Astrocyte of the cerebellum (primary cell): ENCODE results near the gene ALDH1L1.

Source experiments
- DNase-seq: peaks from one replicate; pipeline ENCODE4 v3.0.0-alpha.2; 2011; ENCODE audit warnings: low read depth
- H3K4me3 ChIP-seq: 2 replicates; pipeline ENCODE4 v1.5.1; 2011; ENCODE audit warnings: mild to moderate bottlenecking, low read depth, low read length, moderate library complexity
- CTCF ChIP-seq: IDR thresholded peaks from 2 replicates; pipeline ENCODE4 v1.5.1; 2012; ENCODE audit warnings: low read length, low read depth, moderate library complexity, mild to moderate bottlenecking; ENCODE audit errors: missing control alignments
- in situ Hi-C: cut with HindIII; loops from 2 replicates; pipeline ENCODE4 v1.10.0; 2017; ENCODE audit warnings: low sequenced_read_pairs

ALDH1L1 gene

GRCh38 chr3:126186271-126186670, 5.9 kb upstream of the ALDH1L1 start:
- no peak for DNase-seq
- in situ Hi-C loops: no loop called here
- H3K4me3 ChIP-seq: no peak overlapping the region
- TF ChIP-seq CTCF: no peak

- in situ Hi-C loops: loop anchor here (5.0 kb wide), 1 partner anchor 82 kb away; no protein-coding TSS in a partner anchor
- TF ChIP-seq CTCF: no peak
- H3K4me3 ChIP-seq: no peak overlapping the region
Observed at GRCh38 chr3:126184465-126185000, 4.1 kb upstream of the ALDH1L1 start.

GRCh38 chr3:126181398-126181725, 976 bp upstream of the ALDH1L1 start:
- no peak for TF ChIP-seq CTCF
- in situ Hi-C loops: loop anchor here (5.0 kb wide), 1 partner anchor 79 kb away; no protein-coding TSS in a partner anchor
- no peak for DNase-seq
- no peak overlapping the region for H3K4me3 ChIP-seq

More at GRCh38 chr3:126184465-126185000, 4.1 kb upstream of the ALDH1L1 start:
- DNase-seq: no peak

GRCh38 chr3:126179825-126180476, 435 bp downstream of the ALDH1L1 start:
- H3K4me3 ChIP-seq: peak overlapping the region; percentile 47
- no peak for TF ChIP-seq CTCF
- in situ Hi-C loops: loop anchor here (5.0 kb wide), 1 partner anchor 78 kb away; no protein-coding TSS in a partner anchor
- DNase-seq: no peak

GRCh38 chr3:126170073-126170777, 10.2 kb downstream of the ALDH1L1 start:
- in situ Hi-C loops: no loop called here
- no peak for DNase-seq
- no peak overlapping the region for H3K4me3 ChIP-seq
- no peak for TF ChIP-seq CTCF

- no peak overlapping the region for H3K4me3 ChIP-seq
- TF ChIP-seq CTCF: no peak
- no peak for DNase-seq
- in situ Hi-C loops: no loop called here
Observed at GRCh38 chr3:126167566-126167965, 12.8 kb downstream of the ALDH1L1 start.
